Hepatocyte (in vitro differentiated cells): ENCODE results near the gene ALCAM. TPM values are rescaled to one million over a fixed set of nuclear protein-coding genes. Genes with fewer than 3 reads are reported as not detected.
A peak's percentile ranks its signal among the peaks of the same experiment; 100 is the strongest.

Source experiments
- DNase-seq: peaks from one replicate; pipeline ENCODE4 v3.0.0-alpha.2; 2016; ENCODE audit warnings: low spot score
- H2AFZ ChIP-seq: fragments of 200-600 bp; sonication (generic); 2 replicates; pipeline ENCODE4 v1.6.0; 2016; ENCODE audit warnings: antibody characterized with exemption, mild to moderate bottlenecking
- H3K27ac ChIP-seq: fragments of 200-600 bp; sonication (generic); 2 replicates; pipeline ENCODE4 v1.5.1; 2016; ENCODE audit warnings: mild to moderate bottlenecking
- H3K27me3 ChIP-seq: fragments of 200-600 bp; sonication (generic); 2 replicates; pipeline ENCODE4 v1.6.1; 2016
- H3K36me3 ChIP-seq: fragments of 200-600 bp; sonication (generic); replicated peaks from 2 replicates; pipeline ENCODE4 v1.5.1; 2016; ENCODE audit warnings: low read depth; ENCODE audit not compliant: insufficient read depth
- H3K4me1 ChIP-seq: fragments of 200-600 bp; sonication (generic); 2 replicates; pipeline ENCODE4 v1.5.1; 2016; ENCODE audit warnings: mild to moderate bottlenecking, moderate library complexity; ENCODE audit not compliant: insufficient read depth
- H3K4me2 ChIP-seq: fragments of 200-600 bp; sonication (generic); 2 replicates; pipeline ENCODE4 v1.6.0; 2016
- H3K4me3 ChIP-seq: fragments of 200-600 bp; sonication (generic); 2 replicates; pipeline ENCODE4 v1.5.1; 2016; ENCODE audit warnings: mild to moderate bottlenecking
- H3K79me2 ChIP-seq: fragments of 200-600 bp; sonication (generic); 2 replicates; pipeline ENCODE4 v1.6.0; 2017; ENCODE audit warnings: mild to moderate bottlenecking
- H3K9me2 ChIP-seq: fragments of 200-600 bp; sonication (generic); replicated peaks from 2 replicates; pipeline ENCODE4 v1.6.0; 2017; ENCODE audit warnings: mild to moderate bottlenecking; ENCODE audit not compliant: insufficient read depth
- H3K9me3 ChIP-seq: fragments of 200-600 bp; sonication (generic); 2 replicates; pipeline ENCODE4 v1.5.1; 2016; ENCODE audit warnings: low read depth, mild to moderate bottlenecking
- H4K20me1 ChIP-seq: fragments of 200-600 bp; sonication (generic); 2 replicates; pipeline ENCODE4 v1.6.0; 2016; ENCODE audit warnings: mild to moderate bottlenecking; ENCODE audit not compliant: insufficient read depth, poor library complexity, severe bottlenecking
- EZH2 ChIP-seq: fragments of 200-600 bp; sonication (generic); IDR thresholded peaks from 2 replicates; pipeline ENCODE4 v1.6.1; 2016; ENCODE audit warnings: antibody characterized with exemption, mild to moderate bottlenecking, borderline replicate concordance
- EZH2phosphoT487 ChIP-seq: fragments of 200-600 bp; sonication (generic); IDR thresholded peaks from one replicate; pipeline ENCODE4 v1.6.1; 2018; ENCODE audit warnings: antibody characterized with exemption, mild to moderate bottlenecking, low read depth, moderate library complexity; ENCODE audit not compliant: unreplicated experiment, severe bottlenecking
- whole genome bisulfite sequencing: methylation state at CpG from one replicate; pipeline ENCODE4 v1.1.6; 2016; ENCODE audit warnings: low lambda C conversion rate; ENCODE audit errors: missing lambda C conversion rate; 5-methylcytosine and 5-hydroxymethylcytosine counted together
- polyA plus RNA-seq: library from polyadenylated mRNA; unstranded; fragments of >200 nt; fragmentation: Nextera tagmentation; extraction: Ambion mirVana; gene quantifications from 2 replicates; pipeline ENCODE4 v1.2.1, GENCODE V29; 2016
- total RNA-seq: library from RNA; depleted of rRNA; stranded (reverse); fragments of >200 nt; gene quantifications from 2 replicates; pipeline ENCODE4 v1.2.3, GENCODE V29; 2014
- TF ChIP-seq, protein P1 (sequence below): fragments of 200-600 bp; sonication (generic); IDR thresholded peaks from 2 replicates; pipeline ENCODE4 v1.5.1; 2016; ENCODE audit warnings: antibody characterized with exemption, mild to moderate bottlenecking; ENCODE audit not compliant: poor library complexity

ALCAM gene
- total and polyA plus RNA-seq, 2 experiments from 2014 or later = 58.0 to 134 TPM

GRCh38 chr3:105360003-105360402 is 6.7 kb upstream of the ALCAM start:
- H2AFZ ChIP-seq = no peak overlapping the region
- H3K79me2 ChIP-seq = no peaks in the 10 kb centered on the region
- H3K9me3 ChIP-seq = no peaks in the 10 kb centered on the region
- H3K9me2 ChIP-seq = no peaks in the 10 kb centered on the region
- WGBS = 89% methylated on average over 2 of the region's 2 CpGs
- H3K4me1 ChIP-seq = no peaks in the 10 kb centered on the region
- H3K4me2 ChIP-seq = no peak overlapping the region
- H4K20me1 ChIP-seq = no peaks in the 10 kb centered on the region
- no peaks in the 10 kb centered on the region for H3K36me3 ChIP-seq
- no peaks in the 10 kb centered on the region for H3K27me3 ChIP-seq
- DNase-seq = no peak
- no peak for TF ChIP-seq EZH2phosphoT487
- TF ChIP-seq, protein P1, sequence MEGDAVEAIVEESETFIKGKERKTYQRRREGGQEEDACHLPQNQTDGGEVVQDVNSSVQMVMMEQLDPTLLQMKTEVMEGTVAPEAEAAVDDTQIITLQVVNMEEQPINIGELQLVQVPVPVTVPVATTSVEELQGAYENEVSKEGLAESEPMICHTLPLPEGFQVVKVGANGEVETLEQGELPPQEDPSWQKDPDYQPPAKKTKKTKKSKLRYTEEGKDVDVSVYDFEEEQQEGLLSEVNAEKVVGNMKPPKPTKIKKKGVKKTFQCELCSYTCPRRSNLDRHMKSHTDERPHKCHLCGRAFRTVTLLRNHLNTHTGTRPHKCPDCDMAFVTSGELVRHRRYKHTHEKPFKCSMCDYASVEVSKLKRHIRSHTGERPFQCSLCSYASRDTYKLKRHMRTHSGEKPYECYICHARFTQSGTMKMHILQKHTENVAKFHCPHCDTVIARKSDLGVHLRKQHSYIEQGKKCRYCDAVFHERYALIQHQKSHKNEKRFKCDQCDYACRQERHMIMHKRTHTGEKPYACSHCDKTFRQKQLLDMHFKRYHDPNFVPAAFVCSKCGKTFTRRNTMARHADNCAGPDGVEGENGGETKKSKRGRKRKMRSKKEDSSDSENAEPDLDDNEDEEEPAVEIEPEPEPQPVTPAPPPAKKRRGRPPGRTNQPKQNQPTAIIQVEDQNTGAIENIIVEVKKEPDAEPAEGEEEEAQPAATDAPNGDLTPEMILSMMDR = no peak
- TF ChIP-seq EZH2 = no peak
- H3K4me3 ChIP-seq = no peak overlapping the region
- no peak overlapping the region for H3K27ac ChIP-seq

DNA sequence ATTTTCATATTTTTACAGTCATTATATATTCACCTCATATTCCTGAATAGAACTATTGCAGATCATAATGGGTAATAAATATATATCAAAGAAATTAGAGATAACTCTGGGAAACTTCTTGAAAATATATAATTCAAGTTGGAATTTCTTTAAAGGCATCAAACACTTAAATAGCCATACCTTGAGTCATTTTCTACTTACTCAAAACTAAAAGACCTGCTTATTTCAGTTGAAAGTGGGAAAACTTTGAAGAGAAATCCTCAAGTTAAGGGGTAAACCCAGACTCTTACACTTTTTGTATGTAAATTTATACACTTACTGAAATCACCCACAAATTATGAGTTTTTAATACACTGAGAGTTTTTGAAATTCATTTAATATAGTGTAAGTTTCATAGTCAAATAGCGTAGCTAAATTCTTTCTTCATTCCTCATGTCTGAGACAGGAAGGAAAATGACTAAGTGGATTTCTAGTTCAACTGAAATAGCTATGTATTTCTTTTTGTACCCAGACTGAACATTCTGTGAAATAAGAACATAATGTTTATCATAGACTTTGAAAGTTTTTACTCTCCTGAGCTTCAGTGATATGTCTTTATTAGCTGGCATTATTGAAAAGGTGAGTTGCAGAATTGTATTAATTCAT is 4.6 kb upstream of the ALCAM start:
- Histone ChIP-seq H2AFZ (no peak overlapping the region), H3K4me2 (no peak overlapping the region), H3K9me3 (no peaks in the 10 kb centered on the region), H3K4me1 (no peaks in the 10 kb centered on the region), H3K4me3 (no peak overlapping the region), H3K27me3 (no peaks in the 10 kb centered on the region), H3K79me2 (peaks cover 2% of the 10 kb centered on the region), H3K36me3 (no peaks in the 10 kb centered on the region), H3K9me2 (no peaks in the 10 kb centered on the region), H4K20me1 (no peaks in the 10 kb centered on the region), H3K27ac (peak overlapping the region; percentile 20)
- 77% methylated on average over 1 of the region's 1 CpG for WGBS
- DNase-seq = no peak
- TF ChIP-seq, protein P1 = no peak
- TF ChIP-seq EZH2phosphoT487 (no peak), EZH2 (no peak)

- Histone ChIP-seq H3K4me2 (no peak overlapping the region), H2AFZ (no peak overlapping the region), H3K27me3 (no peaks in the 10 kb centered on the region), H3K79me2 (peaks cover 10% of the 10 kb centered on the region), H4K20me1 (no peaks in the 10 kb centered on the region), H3K36me3 (no peaks in the 10 kb centered on the region), H3K27ac (no peak overlapping the region), H3K9me2 (no peaks in the 10 kb centered on the region), H3K4me1 (no peaks in the 10 kb centered on the region), H3K4me3 (no peak overlapping the region), H3K9me3 (no peaks in the 10 kb centered on the region)
- 88% methylated on average over 4 of the region's 4 CpGs for WGBS
- TF ChIP-seq EZH2phosphoT487 (no peak), EZH2 (no peak)
- TF ChIP-seq, protein P1 = no peak
- no peak for DNase-seq
Observed at GRCh38 chr3:105364128-105364527, 2.6 kb upstream of the ALCAM start.
